ENCODE results near the gene RBM48.
A peak's percentile ranks its signal among the peaks of the same experiment; 100 is the strongest.

- TF ChIP-seq REST (IDR thresholded peaks at IDR 0.05; ENCODE audit: insufficient read depth in 1 of 2, low read depth in 2 of 2, low read length in 2 of 2) = no peak
- no peak for TF ChIP-seq POLR2AphosphoS5 (IDR thresholded peaks at IDR 0.05; ENCODE audit: low read depth, low read length)
- TF ChIP-seq SIN3A (IDR thresholded peaks at IDR 0.05; ENCODE audit: borderline replicate concordance, insufficient read depth, low read length) = peak; percentile 38; the same call in 1 of the 2 replicates
These were observed 1.1 kb upstream of the RBM48 start for GRCh38 chr7:92527300-92528187.

Measured in PFSK-1 (cell line).